HUES6 (cell line): Measurements from ENCODE around the gene SCO1.
"Not testable (repeated sequence)": the region's sequence is repeated elsewhere in the genome, so short reads cannot be mapped to it uniquely, and the experiment has no call there.

Experiments used
- H3K27ac ChIP-seq: 2 replicates; pipeline ENCODE4 v1.7.0; 2013; ENCODE audit warnings: low read depth, mild to moderate bottlenecking, low read length, inconsistent platforms
- H3K27me3 ChIP-seq: 2 replicates; pipeline ENCODE4 v1.6.1; 2013; ENCODE audit warnings: low read length; ENCODE audit not compliant: control insufficient read depth, insufficient read depth
- H3K36me3 ChIP-seq: 2 replicates; pipeline ENCODE4 v1.6.1; 2013; ENCODE audit warnings: low read length; ENCODE audit not compliant: control insufficient read depth, insufficient read depth
- H3K4me1 ChIP-seq: 2 replicates; pipeline ENCODE4 v1.6.1; 2013; ENCODE audit warnings: low read length; ENCODE audit not compliant: control insufficient read depth, insufficient read depth
- H3K4me3 ChIP-seq: 2 replicates; pipeline ENCODE4 v1.5.1; 2013; ENCODE audit warnings: low read depth, low read length
- H3K9ac ChIP-seq: one replicate; pipeline ENCODE4 v1.6.1; 2013; ENCODE audit warnings: mild to moderate bottlenecking, low read length
- H3K9me3 ChIP-seq: 2 replicates; pipeline ENCODE4 v1.6.1; 2013; ENCODE audit warnings: low read depth, low read length; ENCODE audit not compliant: control insufficient read depth, insufficient read depth

Gene SCO1

GRCh38 chr17:10724546-10725195 lies 27.3 kb upstream of the SCO1 start:
- Histone ChIP-seq H3K4me1 (no peaks in the 10 kb centered on the region; the same call in 1 of the 2 replicates), H3K27me3 (no peaks in the 10 kb centered on the region), H3K4me3 (no peak overlapping the region), H3K36me3 (no peaks in the 10 kb centered on the region), H3K27ac (no peak overlapping the region), H3K9ac (no peak overlapping the region), H3K9me3 (no peaks in the 10 kb centered on the region)

- Histone ChIP-seq H3K27ac (no peak overlapping the region), H3K4me3 (no peak overlapping the region), H3K27me3 (no peaks in the 10 kb centered on the region), H3K9ac (no peak overlapping the region), H3K36me3 (no peaks in the 10 kb centered on the region), H3K9me3 (no peaks in the 10 kb centered on the region), H3K4me1 (no peaks in the 10 kb centered on the region)
Observed at GRCh38 chr17:10718547-10718946, 21.2 kb upstream of the SCO1 start.

GRCh38 chr17:10716218-10716617 lies 18.9 kb upstream of the SCO1 start:
- H3K9ac ChIP-seq: no peak overlapping the region
- no peak overlapping the region for H3K4me3 ChIP-seq
- peaks cover 14% of the 10 kb centered on the region for H3K36me3 ChIP-seq
- H3K9me3 ChIP-seq: no peaks in the 10 kb centered on the region
- H3K4me1 ChIP-seq: no peaks in the 10 kb centered on the region
- H3K27ac ChIP-seq: no peak overlapping the region
- H3K27me3 ChIP-seq: no peaks in the 10 kb centered on the region

GRCh38 chr17:10713318-10713717 lies 16.0 kb upstream of the SCO1 start:
- H3K9ac ChIP-seq: no peak overlapping the region
- no peaks in the 10 kb centered on the region for H3K4me1 ChIP-seq
- H3K4me3 ChIP-seq: no peak overlapping the region
- peaks cover 40% of the 10 kb centered on the region for H3K36me3 ChIP-seq
- H3K27me3 ChIP-seq: no peaks in the 10 kb centered on the region
- H3K27ac ChIP-seq: no peak overlapping the region
- no peaks in the 10 kb centered on the region for H3K9me3 ChIP-seq

GRCh38 chr17:10705727-10706126 lies 8.4 kb upstream of the SCO1 start:
- H3K27me3 ChIP-seq: no peaks in the 10 kb centered on the region
- no peak overlapping the region for H3K9ac ChIP-seq
- H3K4me3 ChIP-seq: no peak overlapping the region
- H3K4me1 ChIP-seq: no peaks in the 10 kb centered on the region
- peaks cover 55% of the 10 kb centered on the region for H3K36me3 ChIP-seq
- H3K27ac ChIP-seq: no peak overlapping the region
- no peaks in the 10 kb centered on the region for H3K9me3 ChIP-seq

GRCh38 chr17:10702574-10702973 lies 5.2 kb upstream of the SCO1 start:
- Histone ChIP-seq H3K27ac (no peak overlapping the region), H3K36me3 (peaks cover 29% of the 10 kb centered on the region), H3K27me3 (no peaks in the 10 kb centered on the region), H3K4me3 (no peak overlapping the region), H3K9ac (no peak overlapping the region), H3K9me3 (no peaks in the 10 kb centered on the region), H3K4me1 (no peaks in the 10 kb centered on the region)

- Histone ChIP-seq H3K9me3 (no peaks in the 10 kb centered on the region), H3K27ac (no peak overlapping the region), H3K36me3 (peaks cover 11% of the 10 kb centered on the region), H3K27me3 (no peaks in the 10 kb centered on the region), H3K4me3 (no peak overlapping the region), H3K4me1 (no peaks in the 10 kb centered on the region), H3K9ac (no peak overlapping the region)
Observed at GRCh38 chr17:10699856-10700255, 2.5 kb upstream of the SCO1 start.

- Histone ChIP-seq H3K4me3 (peak overlapping the region; percentile 99), H3K9ac (peak overlapping the region; percentile 87), H3K4me1 (no peaks in the 10 kb centered on the region), H3K9me3 (no peaks in the 10 kb centered on the region), H3K27me3 (no peaks in the 10 kb centered on the region), H3K36me3 (peaks cover 23% of the 10 kb centered on the region), H3K27ac (peak overlapping the region; percentile 88)
Observed at GRCh38 chr17:10698096-10698818, 924 bp upstream of the SCO1 start.

- Histone ChIP-seq H3K36me3 (peaks cover 46% of the 10 kb centered on the region), H3K4me3 (peak overlapping the region; percentile 99), H3K27ac (peak overlapping the region; percentile 85; the same call in 1 of the 2 replicates)
- H3K27me3 ChIP-seq, H3K4me1 ChIP-seq, H3K9me3 ChIP-seq, H3K9ac ChIP-seq: not testable (repeated sequence)
Observed at GRCh38 chr17:10695875-10696407, 1.4 kb downstream of the SCO1 start.

GRCh38 chr17:10687499-10687898 lies 9.8 kb downstream of the SCO1 start:
- H3K36me3 ChIP-seq: peaks cover 94% of the 10 kb centered on the region
- no peaks in the 10 kb centered on the region for H3K27me3 ChIP-seq
- H3K27ac ChIP-seq: no peak overlapping the region
- H3K4me3 ChIP-seq: no peak overlapping the region
- no peaks in the 10 kb centered on the region for H3K4me1 ChIP-seq
- no peaks in the 10 kb centered on the region for H3K9me3 ChIP-seq
- H3K9ac ChIP-seq: no peak overlapping the region

- no peak overlapping the region for H3K27ac ChIP-seq
- no peak overlapping the region for H3K9ac ChIP-seq
- no peaks in the 10 kb centered on the region for H3K4me1 ChIP-seq
- peaks cover 93% of the 10 kb centered on the region for H3K36me3 ChIP-seq
- no peak overlapping the region for H3K4me3 ChIP-seq
- no peaks in the 10 kb centered on the region for H3K9me3 ChIP-seq
- H3K27me3 ChIP-seq: no peaks in the 10 kb centered on the region
Observed at GRCh38 chr17:10683853-10684252, 13.5 kb downstream of the SCO1 start.
